ENCODE results near the gene EVA1C. TPM values are rescaled to one million over a fixed set of nuclear protein-coding genes. Genes with fewer than 3 reads are reported as not detected.

EVA1C gene
- total and polyA plus RNA-seq, 2 experiments from 2014 or later = 4.6 to 6.9 TPM

GRCh38 chr21:32474179-32475059 is 61.9 kb downstream of the EVA1C start (continued):
- TF ChIP-seq ETS1 (IDR thresholded peaks at IDR 0.05) (no peak), EZH2phosphoT487 (IDR thresholded peaks at IDR 0.05; ENCODE audit: unreplicated experiment) (no peak), STAT1 (IDR thresholded peaks at IDR 0.05; ENCODE audit: unreplicated experiment) (no peak), REST (IDR thresholded peaks at IDR 0.05; ENCODE audit: unreplicated experiment) (no peak), ZNF331 (CRISPR knock-in tag; IDR thresholded peaks at IDR 0.05; ENCODE audit: low read depth) (no peak), JUNB (IDR thresholded peaks at IDR 0.05; ENCODE audit: unreplicated experiment) (no peak), CTCF (conservative IDR thresholded peaks at IDR 0.05; ENCODE audit: low read depth in 2 of 2) (no peak), NANOG (IDR thresholded peaks at IDR 0.05; ENCODE audit: borderline replicate concordance) (no peak), POLR2AphosphoS5 (IDR thresholded peaks at IDR 0.05; ENCODE audit: low read depth) (no peak)

DNA sequence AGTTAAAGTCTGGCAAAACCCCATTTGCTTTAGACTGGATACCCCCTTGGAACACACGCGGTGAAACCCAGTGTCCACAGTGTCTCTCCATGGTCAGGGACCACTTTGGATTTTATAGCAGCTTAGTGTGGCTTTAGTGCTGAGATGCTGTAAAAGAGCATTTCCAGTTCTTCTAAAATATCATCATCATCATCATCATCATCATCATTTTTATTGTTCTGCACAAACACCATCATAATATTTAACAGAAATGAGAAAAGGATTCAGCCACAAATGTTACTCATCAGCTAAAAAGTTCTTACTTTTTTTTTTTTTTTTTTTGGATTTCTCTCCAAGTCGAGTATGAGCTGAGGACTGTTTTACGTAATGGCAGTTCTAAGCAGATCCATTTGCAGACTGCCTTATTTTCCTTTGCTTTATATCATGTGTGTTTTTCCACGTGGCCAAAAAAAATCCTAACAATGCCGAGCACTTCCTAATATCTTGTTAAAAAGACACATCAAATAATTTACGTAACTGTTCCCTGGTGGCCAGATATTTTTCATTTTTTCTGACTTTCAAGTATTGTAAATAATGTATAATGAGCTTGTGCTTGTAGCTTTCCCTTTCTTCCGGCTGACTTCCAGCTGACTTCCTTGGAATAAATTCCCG is 62.8 kb downstream of the EVA1C start:
- Histone ChIP-seq H2AFZ (no peak overlapping the region), H3K27ac (ENCODE audit: low read depth) (no peak overlapping the region), H3K27me3 (ENCODE audit: insufficient read depth) (no peaks in the 10 kb centered on the region), H3K36me3 (ENCODE audit: insufficient read depth) (no peaks in the 10 kb centered on the region), H3K79me2 (replicated peaks; ENCODE audit: insufficient read depth) (no peaks in the 10 kb centered on the region), H3K9me2 (ENCODE audit: insufficient read depth) (no peaks in the 10 kb centered on the region), H3F3A (replicated peaks; ENCODE audit: low read depth) (no peaks in the 10 kb centered on the region), H3K4me2 (no peak overlapping the region), H4K20me1 (replicated peaks; ENCODE audit: insufficient read depth) (no peaks in the 10 kb centered on the region), H3K4me3 (no peak overlapping the region), H3K4me1 (ENCODE audit: insufficient read depth) (peaks cover 6% of the 10 kb centered on the region; the same call in 1 of the 2 replicates)
- DNase-seq (ENCODE audit: low spot score) (no peak), ATAC-seq (no peak)
- no peaks in the 10 kb centered on the region; the same call in 2 of the 3 replicates for H3K9me3 Mint-ChIP-seq
- H3K36me3 Mint-ChIP-seq (ENCODE audit: low read depth) = no peaks in the 10 kb centered on the region
- peaks cover 13% of the 10 kb centered on the region for H3K4me1 Mint-ChIP-seq
- peaks cover 6% of the 10 kb centered on the region for H3K27me3 Mint-ChIP-seq (ENCODE audit: insufficient read depth, low read depth, poor library complexity)
- no peak overlapping the region for H3K4me3 Mint-ChIP-seq
- no peak overlapping the region for H3K27ac Mint-ChIP-seq
- TF ChIP-seq EZH2phosphoT487 (IDR thresholded peaks at IDR 0.05; ENCODE audit: unreplicated experiment) = no peak
- TF ChIP-seq NANOG (IDR thresholded peaks at IDR 0.05; ENCODE audit: borderline replicate concordance) = no peak
- no peak for TF ChIP-seq POLR2AphosphoS5 (IDR thresholded peaks at IDR 0.05; ENCODE audit: low read depth)
- TF ChIP-seq REST (IDR thresholded peaks at IDR 0.05; ENCODE audit: unreplicated experiment) = no peak
- no peak for TF ChIP-seq ETS1 (IDR thresholded peaks at IDR 0.05)
- TF ChIP-seq CTCF (conservative IDR thresholded peaks at IDR 0.05; ENCODE audit: low read depth in 2 of 2) = no peak
- no peak for TF ChIP-seq ZNF331 (CRISPR knock-in tag; IDR thresholded peaks at IDR 0.05; ENCODE audit: low read depth)
- no peak for TF ChIP-seq ZNF114 (CRISPR knock-in tag; IDR thresholded peaks at IDR 0.05)
- TF ChIP-seq STAT1 (IDR thresholded peaks at IDR 0.05; ENCODE audit: unreplicated experiment) = no peak
